GM21528 (cell line): ENCODE results near the gene HMGXB3.

Source experiments
- ATAC-seq: cut with Tn5 transposase; IDR thresholded peaks from one replicate; pipeline ENCODE4 v1.9.1; 2021; ENCODE audit warnings: mild to moderate bottlenecking, moderate library complexity; ENCODE audit not compliant: unreplicated experiment, low FRiP score

HMGXB3 gene, protein sequence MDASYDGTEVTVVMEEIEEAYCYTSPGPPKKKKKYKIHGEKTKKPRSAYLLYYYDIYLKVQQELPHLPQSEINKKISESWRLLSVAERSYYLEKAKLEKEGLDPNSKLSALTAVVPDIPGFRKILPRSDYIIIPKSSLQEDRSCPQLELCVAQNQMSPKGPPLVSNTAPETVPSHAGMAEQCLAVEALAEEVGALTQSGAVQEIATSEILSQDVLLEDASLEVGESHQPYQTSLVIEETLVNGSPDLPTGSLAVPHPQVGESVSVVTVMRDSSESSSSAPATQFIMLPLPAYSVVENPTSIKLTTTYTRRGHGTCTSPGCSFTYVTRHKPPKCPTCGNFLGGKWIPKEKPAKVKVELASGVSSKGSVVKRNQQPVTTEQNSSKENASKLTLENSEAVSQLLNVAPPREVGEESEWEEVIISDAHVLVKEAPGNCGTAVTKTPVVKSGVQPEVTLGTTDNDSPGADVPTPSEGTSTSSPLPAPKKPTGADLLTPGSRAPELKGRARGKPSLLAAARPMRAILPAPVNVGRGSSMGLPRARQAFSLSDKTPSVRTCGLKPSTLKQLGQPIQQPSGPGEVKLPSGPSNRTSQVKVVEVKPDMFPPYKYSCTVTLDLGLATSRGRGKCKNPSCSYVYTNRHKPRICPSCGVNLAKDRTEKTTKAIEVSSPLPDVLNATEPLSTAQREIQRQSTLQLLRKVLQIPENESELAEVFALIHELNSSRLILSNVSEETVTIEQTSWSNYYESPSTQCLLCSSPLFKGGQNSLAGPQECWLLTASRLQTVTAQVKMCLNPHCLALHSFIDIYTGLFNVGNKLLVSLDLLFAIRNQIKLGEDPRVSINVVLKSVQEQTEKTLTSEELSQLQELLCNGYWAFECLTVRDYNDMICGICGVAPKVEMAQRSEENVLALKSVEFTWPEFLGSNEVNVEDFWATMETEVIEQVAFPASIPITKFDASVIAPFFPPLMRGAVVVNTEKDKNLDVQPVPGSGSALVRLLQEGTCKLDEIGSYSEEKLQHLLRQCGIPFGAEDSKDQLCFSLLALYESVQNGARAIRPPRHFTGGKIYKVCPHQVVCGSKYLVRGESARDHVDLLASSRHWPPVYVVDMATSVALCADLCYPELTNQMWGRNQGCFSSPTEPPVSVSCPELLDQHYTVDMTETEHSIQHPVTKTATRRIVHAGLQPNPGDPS (N-terminal part only)

DNA sequence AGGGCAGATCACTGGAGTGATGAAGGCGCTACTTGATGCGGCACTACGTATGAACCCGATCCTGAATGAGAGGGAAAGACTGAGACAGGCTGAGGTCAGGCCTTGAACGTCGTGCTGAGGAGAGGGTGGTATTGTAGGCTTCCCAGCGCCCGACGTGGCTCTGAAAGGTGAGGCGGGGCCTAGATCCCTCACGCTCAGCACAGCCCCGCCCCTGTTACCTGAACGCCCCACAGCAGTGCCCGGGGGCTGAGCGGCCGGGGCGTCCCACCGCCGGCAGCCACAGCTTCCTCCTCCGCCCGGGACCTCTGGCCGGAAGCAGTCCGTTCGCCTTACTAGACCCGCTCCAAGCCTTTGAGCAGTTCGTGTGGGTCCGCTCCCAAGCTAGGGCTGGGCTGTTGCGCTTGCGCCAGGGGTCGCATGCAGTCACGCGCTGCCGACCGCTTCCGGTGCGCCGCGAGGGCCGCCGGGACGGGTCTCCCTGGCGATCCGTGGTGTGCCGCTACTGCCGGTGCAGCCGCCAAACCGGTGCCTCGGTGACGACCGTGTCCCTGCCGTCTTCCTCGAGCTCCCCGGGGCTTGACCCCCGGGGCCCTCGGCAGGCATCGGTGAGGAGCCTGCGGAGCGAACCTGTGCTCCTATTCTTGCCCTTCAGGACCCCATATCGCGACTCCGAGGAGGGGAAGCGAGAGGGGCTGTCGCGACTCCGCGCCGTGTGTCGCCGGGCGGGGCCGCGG, at the start of gene HMGXB3, which contains the start of gene TIGD6:
TSS of gene HMGXB3 (plus strand) at position 484 of the 734 bp plus-strand sequence. CDS start 4,114 bp downstream, outside the sequence.
TSS of gene TIGD6 (minus strand) at position 399 of the 734 bp plus-strand sequence. CDS start 4,306 bp downstream, outside the sequence.
- peak; percentile 89 for ATAC-seq

DNA sequence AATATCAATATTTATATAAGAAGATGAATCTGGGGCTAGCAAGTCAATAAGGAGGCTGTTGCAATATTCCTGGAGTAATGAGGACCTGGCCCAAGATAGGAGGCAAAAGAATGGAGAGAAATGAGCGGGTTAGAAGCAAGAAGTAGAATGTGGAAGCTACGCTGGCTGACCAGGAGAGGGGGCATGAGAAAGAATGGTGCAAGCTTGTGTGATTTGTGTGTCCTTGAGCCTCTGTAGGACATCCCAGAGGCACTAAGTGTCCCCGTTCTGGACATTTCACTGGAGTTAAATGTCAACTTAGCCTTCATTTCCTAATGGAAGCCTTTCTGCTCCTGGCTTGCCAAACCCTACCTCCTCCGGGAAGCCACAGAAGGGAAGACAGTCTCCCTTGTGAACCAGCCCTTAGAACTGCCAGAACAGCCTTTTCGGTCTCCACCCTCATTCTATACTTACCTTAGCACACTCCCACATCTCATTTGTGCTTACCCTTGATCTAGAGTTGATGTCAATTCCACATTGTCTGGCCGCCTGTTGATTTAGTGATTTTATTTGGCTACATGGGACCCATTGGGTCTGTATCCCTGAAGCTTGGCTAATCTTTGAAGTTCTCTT, 49.3 kb upstream of the HMGXB3 start:
- no peak for ATAC-seq

DNA sequence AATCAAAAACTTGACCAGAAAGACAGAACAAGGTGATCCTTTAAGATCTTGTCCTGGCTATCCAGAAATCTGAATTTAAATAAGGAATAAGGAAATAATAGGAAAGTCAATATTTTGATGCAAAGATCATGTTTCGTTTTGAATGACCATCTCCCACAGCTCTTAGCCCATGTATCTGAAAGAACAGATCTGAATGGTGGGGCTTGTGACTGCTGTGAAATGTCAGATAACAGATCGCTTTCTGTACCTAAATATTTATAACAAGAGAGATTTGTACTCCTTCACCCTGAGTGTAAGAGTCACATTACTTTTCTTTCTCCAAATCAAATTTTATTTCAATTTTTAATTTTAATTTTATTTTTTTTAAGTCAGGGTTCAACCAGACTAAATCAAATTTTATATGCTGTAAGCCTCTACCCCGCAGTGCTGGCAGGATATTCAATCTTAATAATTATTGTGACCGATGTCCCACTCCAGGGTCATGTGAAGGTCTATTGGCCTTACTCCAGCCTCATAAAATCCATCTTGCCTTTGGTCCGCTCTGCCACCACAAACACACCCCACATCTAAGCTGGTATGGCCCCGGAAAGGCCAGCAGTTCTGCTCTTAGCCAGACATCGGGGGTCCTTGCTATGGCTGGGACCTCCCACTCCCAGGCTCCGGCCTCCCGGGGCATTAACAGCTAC, 47.0 kb upstream of the HMGXB3 start:
- ATAC-seq: no peak

DNA sequence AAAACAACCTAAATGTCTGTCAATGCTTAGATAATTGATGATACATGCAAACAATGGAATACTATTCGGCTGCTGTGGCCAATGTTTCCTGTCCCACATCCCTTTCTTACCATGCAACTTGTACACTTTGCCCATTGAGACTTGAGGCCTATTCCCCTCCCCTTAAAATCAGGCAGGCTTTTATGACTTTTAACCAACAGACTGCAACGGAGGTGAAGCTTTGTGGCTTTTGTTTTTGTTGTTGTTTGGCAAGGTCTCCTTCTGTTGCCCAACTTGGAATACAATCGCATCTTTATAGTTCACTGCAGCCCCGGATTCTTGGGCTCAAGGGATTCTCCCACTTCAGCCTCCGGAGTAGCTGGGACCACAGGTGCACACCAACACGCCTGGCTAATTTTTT, 45.7 kb upstream of the HMGXB3 start:
- no peak for ATAC-seq

DNA sequence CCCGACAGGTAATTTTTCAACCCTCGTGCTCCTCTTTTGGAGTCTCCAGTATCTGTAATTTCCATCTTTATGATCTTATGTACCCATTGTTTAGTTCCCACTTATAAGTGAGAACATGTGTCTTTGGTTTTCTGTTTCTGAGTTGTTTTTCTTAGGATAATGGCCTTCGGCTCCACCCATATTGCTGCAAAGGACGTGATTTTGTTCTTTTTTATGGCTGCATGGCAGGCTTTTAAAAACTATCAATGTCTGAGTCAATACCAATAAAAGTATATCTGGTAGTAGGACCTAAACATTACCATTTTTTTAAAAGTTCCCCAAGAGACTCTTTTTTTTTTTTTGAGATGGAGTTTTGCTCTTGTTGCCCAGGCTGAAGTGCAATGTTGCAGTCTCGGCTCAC, 43.9 kb upstream of the HMGXB3 start:
- ATAC-seq: no peak

DNA sequence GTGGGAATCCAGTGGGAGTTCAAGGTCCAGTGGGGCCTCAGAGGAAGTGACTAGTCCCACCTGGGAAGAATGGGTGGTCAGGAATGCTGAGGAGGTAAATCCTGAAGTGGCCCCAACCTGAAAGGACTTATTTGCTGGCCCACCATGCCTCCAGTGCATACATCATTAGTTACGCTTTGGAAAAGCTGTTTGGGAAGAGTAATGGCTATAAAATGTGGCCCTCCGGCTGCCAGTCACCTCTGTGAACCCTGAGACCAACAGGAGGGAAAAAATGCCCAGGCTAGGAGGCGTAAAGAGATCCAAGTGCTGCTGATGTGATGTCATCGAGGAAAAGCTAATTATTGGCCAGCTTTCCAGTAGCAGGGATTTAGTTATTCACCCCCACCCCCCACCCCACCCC, 42.7 kb upstream of the HMGXB3 start:
- no peak for ATAC-seq

DNA sequence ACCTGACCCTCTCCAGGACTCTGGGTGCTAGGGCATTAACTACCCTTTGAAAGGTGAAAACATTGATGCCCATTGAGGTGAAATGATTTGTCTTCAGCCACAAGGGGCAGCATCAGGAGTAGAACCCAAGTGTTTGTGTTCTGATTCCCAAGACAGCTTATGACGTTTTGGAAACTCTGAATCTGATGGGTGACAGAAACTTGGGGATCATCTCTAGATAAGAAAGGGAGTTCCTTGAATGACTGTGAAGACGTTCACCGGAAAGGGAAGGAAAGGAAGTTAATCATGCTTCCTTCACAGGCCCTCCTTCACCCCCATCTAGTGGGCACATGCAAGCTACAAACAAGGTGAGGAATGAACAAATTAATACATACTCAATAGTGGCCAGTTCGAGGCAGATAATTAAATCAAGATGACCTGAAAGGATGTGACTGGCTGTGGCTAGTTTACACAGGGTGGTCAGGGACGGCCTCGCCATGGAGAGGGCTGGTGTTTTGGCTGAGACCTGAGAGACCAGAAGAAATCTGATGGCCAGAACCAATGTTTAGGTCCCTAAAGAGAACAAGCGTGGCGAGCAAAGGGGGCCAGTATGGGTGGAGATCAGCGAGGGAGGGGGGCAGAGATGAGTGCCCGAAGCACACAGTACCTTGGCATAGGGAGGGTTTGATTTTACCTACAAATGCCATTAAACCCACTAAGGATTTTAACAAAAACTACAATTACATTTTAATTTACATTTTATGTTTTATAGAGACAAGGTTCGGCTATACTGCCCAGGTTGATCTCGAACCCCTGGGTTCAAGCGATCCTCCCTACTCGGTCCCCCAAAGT, 40.9 kb upstream of the HMGXB3 start:
- ATAC-seq: no peak

DNA sequence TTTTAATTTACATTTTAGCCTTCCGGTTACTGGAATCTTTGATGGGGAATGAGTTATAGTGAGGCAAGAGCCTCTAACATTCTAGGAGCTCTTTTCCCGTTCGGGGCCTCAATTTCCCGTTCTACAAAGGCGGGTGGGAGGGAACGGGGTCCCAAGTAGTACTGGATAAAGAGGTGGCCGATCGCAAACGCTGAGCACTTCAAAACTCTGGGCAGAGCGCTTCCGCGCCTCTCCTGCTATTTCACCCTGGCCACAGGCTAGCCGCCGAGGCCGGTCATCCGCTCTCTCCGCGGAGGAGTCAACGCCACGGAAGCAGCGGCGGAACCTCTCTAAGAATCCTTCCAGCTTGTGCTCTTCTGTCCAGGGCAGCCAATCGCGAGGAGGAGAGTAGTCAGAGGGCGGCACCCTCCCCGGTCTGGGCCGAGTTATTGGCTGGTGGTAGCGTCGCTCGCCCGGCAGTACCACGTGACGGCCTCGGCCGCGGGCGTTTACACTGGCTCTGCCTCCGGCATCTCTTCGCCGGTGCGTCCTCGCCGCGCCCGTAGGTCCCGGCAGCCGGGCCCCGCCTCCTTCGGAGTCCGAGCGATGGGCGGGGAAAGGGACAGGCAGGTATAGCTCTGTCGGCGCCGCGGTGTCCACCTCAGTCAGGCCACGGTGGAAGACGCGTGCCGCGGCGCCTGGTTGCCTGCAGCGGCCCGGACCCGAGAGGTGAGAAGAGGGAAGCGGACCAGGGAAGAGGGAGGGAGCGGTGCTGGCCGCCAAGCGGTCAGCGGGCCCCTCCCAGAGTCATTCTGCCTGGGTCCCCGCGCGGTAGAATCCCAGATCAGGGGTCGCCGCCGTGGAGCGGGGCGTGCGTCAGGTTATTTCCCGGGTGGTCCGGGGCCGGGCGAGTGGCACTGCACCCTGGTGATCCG, 40.0 kb upstream of the HMGXB3 start, which contains the start of gene SLC26A2:
TSS of gene SLC26A2 (plus strand) at position 487 of the 914 bp plus-strand sequence. CDS start 16,895 bp downstream, outside the sequence.
- peak; percentile 98 for ATAC-seq

DNA sequence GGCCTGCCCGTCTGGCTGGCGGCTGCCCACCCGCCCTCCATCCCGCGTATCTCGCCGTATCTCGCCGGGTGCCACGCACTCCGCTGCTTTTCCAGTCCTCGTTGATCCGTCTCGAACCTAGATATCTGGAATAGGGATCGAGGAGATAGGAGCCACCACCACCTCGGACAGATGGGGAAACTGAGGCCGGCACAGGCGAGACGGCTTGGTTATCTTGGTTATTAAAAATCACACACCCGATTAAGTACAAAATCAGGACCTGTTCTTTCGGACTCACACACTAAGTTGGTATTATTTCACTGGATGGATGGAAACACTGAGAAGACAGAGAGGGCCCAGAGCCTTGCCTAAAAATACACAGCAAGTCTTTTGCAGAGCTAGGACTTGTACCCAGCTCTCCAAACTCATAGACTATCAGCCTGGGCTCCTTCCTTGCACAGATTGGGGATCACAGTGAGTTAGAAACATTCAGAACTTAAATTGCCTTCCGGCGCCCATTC, 39.3 kb upstream of the HMGXB3 start:
- ATAC-seq: no peak

DNA sequence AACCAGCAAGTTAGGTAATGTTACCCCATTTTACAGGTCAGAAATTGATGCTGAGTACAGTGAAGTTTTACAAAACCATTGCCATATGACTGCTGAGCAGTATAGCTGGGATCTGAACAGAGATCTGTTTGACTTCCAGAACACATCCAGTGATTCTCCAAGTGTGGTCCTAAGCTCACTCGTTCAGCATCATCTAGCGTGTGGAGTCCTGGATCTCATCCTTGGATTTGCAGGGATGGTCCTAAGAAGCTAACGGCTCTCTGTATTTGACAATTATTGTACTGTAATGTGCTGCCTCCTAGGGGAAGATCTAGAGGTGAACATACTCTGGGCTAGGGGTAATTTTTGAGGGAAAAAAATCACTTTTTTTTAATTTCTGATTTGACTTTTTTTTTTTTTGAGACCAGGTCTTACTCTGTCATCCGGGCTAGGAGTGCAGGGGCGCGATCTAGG, 38.6 kb upstream of the HMGXB3 start:
- ATAC-seq: no peak

DNA sequence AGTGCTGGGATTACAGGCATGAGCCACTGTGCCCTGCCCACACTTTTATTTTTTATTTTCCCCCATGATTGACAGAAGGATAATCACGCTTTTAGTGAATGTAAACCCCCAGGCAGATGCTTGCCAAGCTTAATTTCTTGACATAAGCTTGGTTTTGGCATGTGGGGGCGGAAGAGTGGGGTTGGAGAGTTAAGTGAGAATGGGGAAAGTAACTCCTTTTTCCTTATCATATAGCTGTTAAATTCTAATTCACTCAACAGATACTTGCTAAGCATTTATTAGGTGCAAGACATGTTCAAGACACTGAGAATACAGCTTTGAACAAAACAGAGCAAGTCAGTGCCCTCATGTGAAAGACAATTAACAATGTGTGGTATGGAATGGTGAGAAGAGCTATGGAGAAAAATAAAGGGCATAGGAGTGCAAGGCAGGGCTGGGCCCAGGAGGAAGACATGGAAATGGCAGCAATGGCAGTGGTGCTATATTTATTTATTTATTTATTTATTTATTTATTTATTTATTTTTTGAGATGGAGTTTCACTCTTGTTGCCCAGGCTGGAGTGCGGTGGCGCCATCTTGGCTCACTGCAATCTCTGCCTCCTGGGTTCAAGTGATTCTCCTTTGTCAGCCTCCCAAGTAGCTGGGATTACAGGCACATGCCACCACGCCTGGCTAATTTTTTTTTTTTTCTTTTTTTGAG, 37.8 kb upstream of the HMGXB3 start:
- no peak for ATAC-seq

DNA sequence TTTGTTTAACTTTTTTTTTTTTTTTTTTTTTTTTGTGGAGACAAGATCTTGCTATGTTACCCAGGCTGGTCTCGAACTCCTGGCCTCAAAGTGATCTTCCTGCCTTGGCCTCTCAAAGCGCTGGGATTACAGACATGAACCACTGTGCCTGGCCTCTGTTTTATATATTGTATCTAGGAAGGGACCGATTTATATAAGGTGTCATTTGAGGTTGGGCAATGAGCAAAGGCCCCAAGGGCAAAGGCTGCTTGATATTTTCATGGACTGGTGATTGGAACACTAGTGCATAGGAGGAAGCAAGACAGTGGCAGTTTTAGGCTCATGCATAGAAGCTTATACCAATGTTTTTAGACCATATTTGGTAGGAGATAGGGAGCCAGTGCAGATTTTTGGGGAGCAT, 36.8 kb upstream of the HMGXB3 start:
- no peak for ATAC-seq

DNA sequence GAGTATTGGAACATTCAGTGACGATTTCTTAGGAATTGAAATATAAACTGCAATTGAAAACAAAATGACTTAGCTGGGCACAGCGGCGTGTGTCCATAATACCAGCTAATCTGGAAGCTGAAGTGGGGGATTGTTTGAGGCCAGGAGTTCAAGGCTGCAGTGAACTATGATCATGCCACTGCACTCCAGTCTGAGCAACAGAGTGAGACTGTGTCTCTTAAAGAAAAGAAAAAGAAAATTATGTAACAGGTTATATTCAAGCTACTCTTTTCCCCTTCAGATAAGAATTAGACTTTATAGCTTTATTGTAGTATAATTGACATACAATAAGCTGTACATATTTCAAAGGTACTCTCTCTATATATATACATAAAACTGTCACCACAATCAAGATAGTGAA, 33.6 kb upstream of the HMGXB3 start:
- no peak for ATAC-seq

DNA sequence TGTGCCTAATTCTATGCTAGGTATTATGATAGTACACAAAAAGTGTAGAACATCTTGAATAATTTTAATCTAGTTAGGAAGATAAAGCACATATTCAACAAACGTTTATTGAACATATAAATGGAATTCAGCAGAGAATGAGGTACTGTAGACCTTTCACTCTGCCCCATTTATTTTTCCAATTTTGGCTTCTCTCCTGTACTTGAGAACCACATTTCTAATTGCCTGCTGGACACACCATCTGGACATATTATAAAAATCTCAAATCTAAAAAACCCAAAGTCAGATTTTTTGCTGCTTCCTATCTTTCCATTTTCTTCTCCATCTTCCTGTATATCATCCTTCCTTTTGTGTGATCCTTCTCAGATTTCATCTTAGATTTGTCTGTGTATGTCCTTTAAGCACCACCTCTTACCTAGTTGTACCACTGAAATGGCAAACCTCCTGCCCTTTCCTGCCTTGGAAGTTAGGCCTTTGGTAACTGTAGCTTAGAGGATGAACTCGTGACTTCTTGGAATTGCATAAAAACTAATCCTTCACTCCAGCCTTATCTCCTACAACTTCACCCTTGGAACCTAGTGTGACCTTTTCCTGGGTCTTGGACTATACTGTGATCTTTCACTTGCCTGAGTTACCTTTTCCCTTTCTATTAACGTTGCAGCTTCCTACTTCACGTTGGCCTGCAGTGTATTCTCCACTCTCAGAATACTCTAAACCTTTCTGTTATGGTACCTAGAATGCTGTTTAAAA, 31.2 kb upstream of the HMGXB3 start:
- no peak for ATAC-seq

DNA sequence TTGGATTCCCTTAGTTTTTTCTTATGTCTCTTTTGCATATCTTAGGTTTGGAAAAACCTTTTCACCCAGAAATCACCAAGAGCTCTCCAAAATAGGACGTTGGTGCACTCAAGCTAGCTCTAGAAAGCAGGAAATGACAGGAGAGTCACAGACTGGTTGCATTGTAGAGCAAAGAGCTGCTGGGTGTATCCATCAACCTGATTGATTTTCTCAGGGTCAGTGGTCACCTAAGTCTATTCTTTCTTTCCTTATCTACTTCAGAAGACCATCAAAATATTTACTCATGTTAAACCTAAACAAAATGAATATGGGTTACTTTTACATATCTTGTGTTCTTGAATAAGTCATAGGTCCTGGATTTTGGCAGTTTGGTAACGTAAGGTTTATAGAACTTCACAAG, 25.1 kb upstream of the HMGXB3 start:
- ATAC-seq: no peak

DNA sequence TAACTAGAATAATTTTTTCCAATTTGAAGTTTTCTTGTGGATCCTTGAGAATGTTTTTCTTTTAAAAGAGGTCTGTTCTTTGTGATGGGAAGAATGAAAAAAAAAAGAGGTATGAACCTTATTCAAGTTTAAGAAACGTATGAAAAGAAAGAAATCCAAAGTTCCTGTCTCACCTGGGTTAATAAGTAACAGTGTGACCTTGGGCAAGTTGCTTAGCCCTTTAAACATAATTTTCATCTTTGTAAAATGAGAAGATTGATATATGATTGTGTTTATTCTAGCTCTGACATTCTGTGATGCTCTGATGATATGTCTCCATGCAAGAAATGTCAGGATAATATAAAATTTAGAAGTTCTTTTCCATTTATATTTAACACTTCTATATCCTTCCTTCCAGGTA, 20.6 kb upstream of the HMGXB3 start:
- ATAC-seq: no peak
